OCI-LY7 (cell line): Measurements from ENCODE around the gene NAPG. TPM values are rescaled to one million over a fixed set of nuclear protein-coding genes. Genes with fewer than 3 reads are reported as not detected.
"Not testable (repeated sequence)": the region's sequence is repeated elsewhere in the genome, so short reads cannot be mapped to it uniquely, and the experiment has no call there.

Experiments
- BruUV-seq: library from RNA; stranded (reverse); fragments of 400-500 nt; replicated peaks from 2 replicates; lab custom pipeline; 2021; lab: Mats Ljungman, UMichigan
- CTCF ChIA-PET: fragments of 300-600 bp; sonication (Branson Sonifier 250); formaldehyde crosslinking; loops from one replicate; lab custom pipeline; 2022; ENCODE audit warnings: antibody characterized with exemption; ENCODE audit not compliant: unreplicated experiment; lab: Charles Lee
- POLR2A ChIA-PET: fragments of 300-600 bp; sonication (Branson Sonifier 250); formaldehyde crosslinking; loops from one replicate; lab custom pipeline; 2022; ENCODE audit warnings: antibody characterized with exemption; lab: Charles Lee
- DNase-seq: peaks from one replicate; pipeline ENCODE4 v3.0.0-alpha.2; 2015; ENCODE audit warnings: low spot score
- H2AFZ ChIP-seq: fragments of 200-600 bp; sonication (generic), shearing (Covaris generic); 2 replicates; pipeline ENCODE4 v1.6.1; 2014; ENCODE audit warnings: mild to moderate bottlenecking, antibody characterized with exemption, low read length, moderate library complexity
- H3K27ac ChIP-seq: fragments of 200-600 bp; sonication (generic); 2 replicates; pipeline ENCODE4 v1.5.1; 2014; ENCODE audit warnings: mixed run types, low read depth, mild to moderate bottlenecking, moderate library complexity, low read length, inconsistent platforms; ENCODE audit not compliant: poor library complexity, severe bottlenecking
- H3K36me3 ChIP-seq: fragments of 200-600 bp; sonication (generic); 2 replicates; pipeline ENCODE4 v1.6.1; 2014; ENCODE audit warnings: mild to moderate bottlenecking, antibody characterized with exemption, low read length, moderate library complexity, mixed read lengths; ENCODE audit not compliant: insufficient read depth
- H3K4me1 ChIP-seq: fragments of 200-600 bp; sonication (generic); 2 replicates; pipeline ENCODE4 v1.5.1; 2014; ENCODE audit warnings: mild to moderate bottlenecking, low read length; ENCODE audit not compliant: insufficient read depth, poor library complexity, severe bottlenecking
- H3K4me2 ChIP-seq: fragments of 200-600 bp; sonication (generic); 2 replicates; pipeline ENCODE4 v1.6.1; 2014; ENCODE audit warnings: mild to moderate bottlenecking, low read length
- H3K4me3 ChIP-seq: fragments of 200-600 bp; sonication (generic); 2 replicates; pipeline ENCODE4 v1.5.1; 2014; ENCODE audit warnings: mild to moderate bottlenecking, low read depth, low read length; ENCODE audit not compliant: poor library complexity, severe bottlenecking
- H3K79me2 ChIP-seq: fragments of 200-600 bp; sonication (generic); 2 replicates; pipeline ENCODE4 v1.6.1; 2016; ENCODE audit warnings: low read depth, mild to moderate bottlenecking, low read length, moderate library complexity, mixed read lengths; ENCODE audit not compliant: insufficient read depth
- H3K9me2 ChIP-seq: fragments of 200-600 bp; sonication (generic); 2 replicates; pipeline ENCODE4 v1.6.1; 2016; ENCODE audit warnings: mild to moderate bottlenecking, low read length, mixed read lengths; ENCODE audit not compliant: insufficient read depth
- H3K9me3 ChIP-seq: fragments of 200-600 bp; sonication (generic); 2 replicates; pipeline ENCODE4 v1.6.1; 2014; ENCODE audit warnings: mild to moderate bottlenecking, mixed run types, low read length, mixed read lengths
- H4K20me1 ChIP-seq: fragments of 200-600 bp; sonication (generic); 2 replicates; pipeline ENCODE4 v1.6.1; 2014; ENCODE audit warnings: mild to moderate bottlenecking, antibody characterized with exemption, low read length, moderate library complexity, mixed read lengths; ENCODE audit not compliant: insufficient read depth
- CTCF ChIP-seq: fragments of 200-600 bp; sonication (generic); conservative IDR thresholded peaks from 2 replicates; pipeline ENCODE4 v1.5.1; 2014; ENCODE audit warnings: mild to moderate bottlenecking, antibody characterized with exemption, low read length, moderate library complexity, mixed read lengths
- EZH2phosphoT487 ChIP-seq: fragments of 200-600 bp; sonication (generic); IDR thresholded peaks from 2 replicates; pipeline ENCODE4 v1.6.1; 2018; ENCODE audit warnings: low read depth, borderline replicate concordance, mild to moderate bottlenecking, mixed run types, antibody characterized with exemption, low read length, moderate library complexity, mixed read lengths
- intact Hi-C: fragments of 100-400 bp; cut with micrococcal nuclease; formaldehyde crosslinking; loops from one replicate; pipeline ENCODE4 v1.10.0; 2022; ENCODE audit not compliant: unreplicated experiment
- total RNA-seq, 2 experiments: library from RNA; depleted of rRNA in 1 of 2; stranded (reverse); fragments of >200 nt in 1 of 2; shearing (Covaris generic) in 1 of 2; gene quantifications; 2 replicates each; pipeline ENCODE4 v1.2.3, GENCODE V29; 2014 to 2022

Gene NAPG
- total RNA-seq, 2 experiments from 2014 or later, result 34.6 to 52.3 TPM

GRCh38 chr18:10570622-10571021 lies 44.8 kb downstream of the NAPG start:
- no peak overlapping the region for H3K4me2 ChIP-seq
- BruUV-seq, result no TSS peak

GRCh38 chr18:10571537-10571936 lies 45.7 kb downstream of the NAPG start:
- no peaks in the 10 kb centered on the region for H3K4me1 ChIP-seq
- no peaks in the 10 kb centered on the region for H3K36me3 ChIP-seq
- no peaks in the 10 kb centered on the region for H3K9me3 ChIP-seq
- BruUV-seq, result no TSS peak
- ChIA-PET CTCF (no interaction called here), POLR2A (interaction anchor here (1.1 kb wide), 1 partner anchor 185 kb away, joined by 6 read pairs; no protein-coding TSS in a partner anchor)
- no peak overlapping the region for H3K4me2 ChIP-seq
- intact Hi-C loops, result no loop called here
- TF ChIP-seq CTCF (no peak), EZH2phosphoT487 (no peak)
- no peaks in the 10 kb centered on the region for H4K20me1 ChIP-seq
- no peak overlapping the region for H3K27ac ChIP-seq
- H2AFZ ChIP-seq, result no peak overlapping the region
- H3K9me2 ChIP-seq, result no peaks in the 10 kb centered on the region
- no peak for DNase-seq
- no peak overlapping the region for H3K4me3 ChIP-seq
- H3K79me2 ChIP-seq, result no peaks in the 10 kb centered on the region

More at GRCh38 chr18:10570622-10571021, 44.8 kb downstream of the NAPG start:
- no peak overlapping the region for H3K4me3 ChIP-seq
- no peak for DNase-seq
- ChIA-PET CTCF (no interaction called here), POLR2A (no interaction called here)
- TF ChIP-seq CTCF (no peak), EZH2phosphoT487 (no peak)
- H3K9me3 ChIP-seq, result no peaks in the 10 kb centered on the region
- H2AFZ ChIP-seq, result no peak overlapping the region
- H3K9me2 ChIP-seq, result no peaks in the 10 kb centered on the region
- H3K4me1 ChIP-seq, result no peaks in the 10 kb centered on the region
- H3K79me2 ChIP-seq, result no peaks in the 10 kb centered on the region
- no peaks in the 10 kb centered on the region for H4K20me1 ChIP-seq
- intact Hi-C loops, result no loop called here
- H3K27ac ChIP-seq, result no peak overlapping the region
- no peaks in the 10 kb centered on the region for H3K36me3 ChIP-seq

- H3K9me3 ChIP-seq, H3K9me2 ChIP-seq, H2AFZ ChIP-seq, H4K20me1 ChIP-seq, CTCF ChIA-PET, H3K27ac ChIP-seq, H3K36me3 ChIP-seq, POLR2A ChIA-PET, H3K4me2 ChIP-seq, H3K79me2 ChIP-seq, DNase-seq, H3K4me1 ChIP-seq, BruUV-seq, H3K4me3 ChIP-seq, intact Hi-C loops: not testable (repeated sequence)
Observed at GRCh38 chr18:10573261-10573660, 47.4 kb downstream of the NAPG start.

- POLR2A ChIA-PET, H2AFZ ChIP-seq, H3K9me2 ChIP-seq, BruUV-seq, H3K79me2 ChIP-seq, H4K20me1 ChIP-seq, H3K4me2 ChIP-seq, CTCF ChIA-PET, DNase-seq, H3K4me3 ChIP-seq, H3K36me3 ChIP-seq, H3K9me3 ChIP-seq, intact Hi-C loops, H3K4me1 ChIP-seq, H3K27ac ChIP-seq: not testable (repeated sequence)
Observed at GRCh38 chr18:10574412-10574811, 48.6 kb downstream of the NAPG start.

- H3K4me3 ChIP-seq, intact Hi-C loops, H3K27ac ChIP-seq, H3K9me2 ChIP-seq, H2AFZ ChIP-seq, H3K9me3 ChIP-seq, CTCF ChIA-PET, H3K79me2 ChIP-seq, H3K4me1 ChIP-seq, H4K20me1 ChIP-seq, DNase-seq, H3K4me2 ChIP-seq, H3K36me3 ChIP-seq, BruUV-seq, POLR2A ChIA-PET: not testable (repeated sequence)
Observed at GRCh38 chr18:10577842-10578572, 52.2 kb downstream of the NAPG start.
